Endometrial microvascular endothelial cells (primary cell): Measurements from ENCODE around the gene ZNF385C. TPM values are rescaled to one million over a fixed set of nuclear protein-coding genes. Genes with fewer than 3 reads are reported as not detected.

Experiments used
- in situ Hi-C: cut with HindIII; loops from 2 replicates; pipeline ENCODE4 v1.10.0; 2017; ENCODE audit warnings: low sequenced_read_pairs, low pct_unique_long_range_greater_than_20kb; ENCODE audit errors: inconsistent ontology term
- total RNA-seq: library from RNA; depleted of rRNA; stranded (reverse); fragments of >200 nt; gene quantifications from one replicate; pipeline ENCODE4 v1.2.3, GENCODE V29; 2015; ENCODE audit errors: inconsistent ontology term

The ZNF385C gene
- total RNA-seq, 1 donor from 2014 or later = 0.19 TPM

DNA sequence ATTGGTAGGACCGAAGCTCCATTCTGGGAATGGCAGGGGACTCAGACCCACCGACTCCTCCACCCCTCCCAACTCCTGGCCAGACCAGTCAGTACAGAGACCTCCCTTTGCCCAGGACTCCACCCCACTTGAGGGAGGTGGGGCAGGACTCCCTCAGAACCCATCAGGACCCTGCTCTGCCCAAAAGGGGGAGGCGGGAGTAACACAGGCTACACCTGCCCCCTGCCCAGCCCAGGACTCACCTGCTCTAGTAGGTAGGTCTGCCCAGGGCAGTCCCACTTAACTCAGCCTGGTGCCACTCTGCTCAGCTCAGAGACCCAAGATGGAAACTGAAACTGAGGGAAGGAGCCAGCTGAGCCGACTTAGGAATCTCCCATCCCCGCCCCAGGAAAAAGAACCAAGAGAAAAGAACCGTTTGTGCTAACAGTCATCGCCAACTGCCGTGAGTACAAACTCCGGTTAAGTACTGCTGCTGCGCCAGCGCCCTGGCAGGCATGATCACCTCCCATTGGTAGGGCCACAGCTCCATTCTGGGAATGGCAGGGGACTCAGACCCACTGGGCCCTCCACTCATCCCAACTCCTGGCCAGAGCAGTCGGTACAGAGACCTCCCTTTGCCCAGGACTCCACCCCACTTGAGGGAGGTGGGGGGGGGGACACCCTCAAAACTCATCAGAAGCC, 13.7 kb upstream of the ZNF385C start:
- in situ Hi-C loops = loop anchor here (25.0 kb wide), 1 partner anchor 150 kb away; the partner anchor contains the start of gene CNP

- in situ Hi-C loops = loop anchor here (25.0 kb wide), 1 partner anchor 149 kb away; the partner anchor contains the start of gene CNP
Measured at GRCh38 chr17:42111265-42111636, 13.0 kb upstream of the ZNF385C start.

DNA sequence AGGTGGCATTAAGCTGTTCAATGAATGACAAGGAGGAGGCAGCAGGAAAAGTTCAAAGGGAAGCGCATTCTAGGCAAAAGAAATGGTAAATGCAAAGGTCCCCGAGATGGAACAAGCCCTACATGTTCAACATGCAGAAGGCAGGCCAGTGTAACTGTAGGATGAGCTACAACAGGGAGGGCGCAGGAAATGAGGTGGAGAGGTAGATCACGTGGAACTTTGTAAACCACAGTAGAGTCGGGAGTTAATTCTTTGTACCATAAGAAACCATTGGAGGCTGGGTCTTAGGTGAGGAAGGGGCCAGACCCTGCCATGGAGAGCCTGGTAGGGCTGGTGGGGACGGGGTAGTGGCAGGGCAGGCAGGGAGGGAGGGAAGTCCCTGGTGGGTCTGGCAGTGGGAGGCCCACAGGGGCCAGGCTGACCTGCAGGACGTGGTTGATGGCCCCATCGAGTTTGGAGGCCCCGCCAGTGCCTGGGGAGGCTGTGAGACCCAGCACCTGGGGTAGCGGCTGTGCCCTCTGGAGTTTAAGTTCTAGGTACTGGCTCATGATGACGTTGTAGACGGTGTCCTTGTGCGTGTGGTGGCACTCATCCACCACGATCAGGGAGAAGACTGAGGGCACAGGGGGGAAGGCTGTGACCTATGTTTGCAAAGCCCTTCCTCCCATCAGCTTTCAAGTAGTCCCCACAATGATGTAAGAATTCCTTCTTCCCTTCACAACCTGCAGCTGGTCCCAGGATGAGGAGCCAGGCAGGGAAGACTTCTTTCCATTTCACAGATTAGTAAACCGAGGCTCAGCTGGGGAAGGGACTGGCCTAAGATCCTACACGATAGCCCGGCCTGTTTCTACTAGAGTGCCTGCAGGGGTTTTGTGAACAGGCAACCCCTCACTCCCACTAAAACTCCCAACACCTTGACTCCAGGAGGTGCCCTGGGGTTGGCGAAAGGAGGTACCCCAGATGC, 12.3 kb upstream of the ZNF385C start:
- in situ Hi-C loops = loop anchor here (25.0 kb wide), 1 partner anchor 148 kb away; the partner anchor contains the start of gene CNP

GRCh38 chr17:42109086-42109485, 10.8 kb upstream of the ZNF385C start:
- in situ Hi-C loops = loop anchor here (25.0 kb wide), 1 partner anchor 147 kb away; the partner anchor contains the start of gene CNP

DNA sequence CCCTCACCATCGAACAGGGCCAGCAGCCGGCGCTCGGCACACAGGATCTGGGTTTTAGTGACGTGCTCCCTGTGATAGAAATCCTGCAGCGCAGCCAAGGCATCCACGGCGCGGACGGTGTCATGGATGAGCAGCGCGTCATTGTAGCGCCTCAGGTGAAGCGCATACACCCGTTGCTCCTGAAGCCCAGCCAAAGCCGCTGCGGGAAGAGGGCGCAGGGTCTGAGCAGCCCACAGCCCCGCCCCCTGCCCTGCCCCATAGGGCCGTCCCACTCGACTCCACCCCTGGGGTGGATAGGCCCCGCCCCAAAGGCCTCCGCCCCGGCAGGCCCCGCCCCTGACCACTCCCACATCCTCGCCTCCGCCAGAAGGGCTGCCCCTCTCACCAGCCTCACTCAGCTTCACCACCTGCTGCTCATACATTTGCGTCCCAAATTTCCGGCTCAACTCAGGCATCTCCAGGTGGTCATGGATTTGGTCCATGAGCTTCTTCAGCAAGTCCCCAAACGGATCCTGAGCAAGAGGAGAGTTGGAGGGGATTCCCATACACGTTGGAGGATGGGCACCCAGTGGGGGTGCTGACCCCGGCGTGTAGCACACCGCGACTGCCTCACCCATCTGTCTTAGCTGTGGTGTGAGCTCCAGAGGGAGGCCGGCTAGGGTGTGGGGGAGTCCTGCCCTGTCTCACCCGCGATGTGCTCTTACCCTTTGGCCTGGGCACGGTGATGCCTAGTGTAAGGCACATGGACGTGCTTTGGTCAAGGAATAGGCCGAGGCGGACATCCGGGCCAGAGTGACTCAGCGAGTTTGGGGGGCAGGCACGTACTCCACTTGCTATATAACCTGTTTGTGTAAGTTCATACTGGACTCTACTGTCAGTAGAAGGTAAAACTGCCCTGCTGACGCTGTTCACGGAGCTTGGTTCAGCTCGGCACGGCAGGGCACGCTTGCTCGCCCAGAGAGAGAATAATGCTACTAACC, 9.6 kb upstream of the ZNF385C start:
- in situ Hi-C loops = loop anchor here (25.0 kb wide), 1 partner anchor 146 kb away; the partner anchor contains the start of gene CNP

GRCh38 chr17:42107124-42107523, 8.9 kb upstream of the ZNF385C start:
- in situ Hi-C loops = loop anchor here (25.0 kb wide), 1 partner anchor 145 kb away; the partner anchor contains the start of gene CNP

DNA sequence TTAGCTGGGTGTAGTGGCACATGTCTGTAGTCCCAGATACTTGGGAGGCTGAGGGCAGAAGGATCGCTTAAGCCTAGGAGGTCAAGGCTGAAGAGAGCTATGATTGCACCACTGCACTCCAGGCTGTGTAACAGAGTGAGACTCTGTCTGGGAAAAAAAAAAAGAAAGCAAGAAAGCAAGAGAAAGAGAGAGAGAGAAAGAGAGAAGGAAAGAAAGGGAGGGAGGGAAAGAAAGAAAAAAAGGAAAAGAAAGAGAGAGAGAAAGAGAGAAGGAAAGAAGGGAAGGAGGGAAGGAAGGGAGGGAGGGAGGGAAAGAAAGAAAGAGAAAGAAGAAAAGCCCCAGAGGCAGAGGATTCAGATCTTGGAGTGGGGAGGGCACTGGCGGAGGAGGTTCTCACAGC, 7.7 kb upstream of the ZNF385C start:
- in situ Hi-C loops = loop anchor here (25.0 kb wide), 1 partner anchor 144 kb away; the partner anchor contains the start of gene CNP

DNA sequence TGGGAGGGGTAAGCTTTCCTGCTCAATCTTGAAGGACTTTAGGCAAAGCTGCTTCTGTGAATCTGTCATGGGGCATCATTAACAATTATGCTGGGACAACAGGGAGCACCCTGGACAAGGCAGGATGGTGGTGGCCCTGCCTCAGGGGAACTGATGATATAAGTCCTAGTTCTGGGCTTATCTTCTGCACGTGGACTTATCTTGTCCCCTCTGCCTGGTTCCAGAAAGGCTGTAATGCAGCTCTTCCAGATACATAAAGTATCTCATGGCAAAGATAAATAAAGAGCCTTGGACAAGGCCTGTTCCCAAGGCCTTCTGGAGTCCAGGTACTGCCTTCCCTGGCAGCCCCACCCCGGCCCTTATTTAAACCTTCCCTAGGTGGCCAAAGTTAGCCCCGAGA, 6.0 kb upstream of the ZNF385C start:
- in situ Hi-C loops = loop anchor here (25.0 kb wide), 1 partner anchor 142 kb away; the partner anchor contains the start of gene CNP

DNA sequence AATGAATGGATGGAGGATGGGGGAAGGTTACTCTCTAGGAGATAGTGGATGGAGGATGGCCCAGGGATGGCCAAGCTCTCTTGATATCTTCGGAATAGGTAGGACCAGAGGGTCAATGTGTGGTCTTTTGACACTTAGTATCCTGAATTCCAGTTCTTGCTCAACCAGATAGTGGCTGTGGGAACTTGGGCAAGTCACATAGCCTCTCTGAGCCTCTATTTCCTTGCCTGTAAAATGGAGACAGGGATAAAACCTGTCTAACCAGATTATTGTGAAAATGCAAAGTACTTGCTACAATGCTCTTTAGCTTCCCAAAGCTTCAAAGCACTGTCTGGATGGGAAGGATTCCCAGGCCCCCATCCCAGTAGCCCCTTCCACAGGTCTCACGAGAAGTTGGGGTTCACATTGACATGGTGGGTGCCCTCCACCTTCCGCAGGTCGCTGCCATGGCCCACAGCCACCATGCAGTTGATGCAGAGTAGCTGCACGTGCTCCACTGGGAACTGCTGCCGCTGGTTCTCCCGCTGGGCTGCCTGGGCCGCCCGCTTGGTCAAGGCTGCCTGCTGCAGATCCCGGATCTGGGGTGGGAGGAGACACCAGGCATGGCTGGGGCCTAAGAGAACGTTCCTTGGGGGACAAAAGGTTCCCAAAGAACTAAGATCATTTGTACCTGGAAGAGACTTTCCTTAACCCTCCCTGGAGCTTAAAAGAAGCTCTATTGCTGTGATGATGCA, 5.1 kb upstream of the ZNF385C start:
- in situ Hi-C loops = loop anchor here (25.0 kb wide), 1 partner anchor 141 kb away; the partner anchor contains the start of gene CNP

- in situ Hi-C loops = loop anchor here (25.0 kb wide), 1 partner anchor 139 kb away; the partner anchor contains the start of gene CNP
Measured at GRCh38 chr17:42101513-42102292, 3.4 kb upstream of the ZNF385C start.

GRCh38 chr17:42098730-42099399, 592 bp upstream of the ZNF385C start:
- in situ Hi-C loops = no loop called here

GRCh38 chr17:42096360-42097111, 1.7 kb downstream of the ZNF385C start:
- in situ Hi-C loops = no loop called here

DNA sequence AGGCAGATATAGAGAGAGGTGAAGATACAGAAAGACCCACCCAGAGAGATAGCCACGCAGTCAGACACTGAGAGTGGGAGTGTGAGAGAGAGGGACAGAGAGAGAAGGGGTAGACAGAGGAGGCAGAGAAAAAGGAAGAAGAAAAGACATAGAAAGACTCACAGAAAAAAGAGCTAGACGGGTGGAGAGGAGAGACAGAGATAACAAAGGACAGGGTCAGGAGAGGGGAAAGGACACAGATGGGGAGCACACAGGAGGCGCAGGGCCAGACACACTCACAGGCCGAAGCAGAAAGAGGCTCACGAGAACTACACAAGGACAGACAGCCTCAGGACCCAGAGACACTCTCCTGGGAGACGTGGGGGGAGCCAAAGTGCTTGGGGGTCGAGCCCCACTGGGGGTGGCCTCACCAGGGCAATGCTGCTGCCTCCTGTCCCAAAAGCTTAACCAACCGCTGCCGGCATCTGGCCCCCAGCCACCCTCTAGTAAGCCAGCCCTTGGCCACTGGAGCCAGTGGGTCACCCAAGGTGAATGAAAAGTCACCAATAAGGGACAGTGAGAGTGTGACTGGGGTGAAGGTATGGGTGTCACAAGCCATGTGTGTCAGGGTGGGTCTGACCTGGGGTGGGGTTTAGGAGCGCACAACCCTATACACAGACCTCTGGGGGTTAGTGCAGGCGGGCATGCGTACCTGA, 3.8 kb downstream of the ZNF385C start:
- in situ Hi-C loops = no loop called here

DNA sequence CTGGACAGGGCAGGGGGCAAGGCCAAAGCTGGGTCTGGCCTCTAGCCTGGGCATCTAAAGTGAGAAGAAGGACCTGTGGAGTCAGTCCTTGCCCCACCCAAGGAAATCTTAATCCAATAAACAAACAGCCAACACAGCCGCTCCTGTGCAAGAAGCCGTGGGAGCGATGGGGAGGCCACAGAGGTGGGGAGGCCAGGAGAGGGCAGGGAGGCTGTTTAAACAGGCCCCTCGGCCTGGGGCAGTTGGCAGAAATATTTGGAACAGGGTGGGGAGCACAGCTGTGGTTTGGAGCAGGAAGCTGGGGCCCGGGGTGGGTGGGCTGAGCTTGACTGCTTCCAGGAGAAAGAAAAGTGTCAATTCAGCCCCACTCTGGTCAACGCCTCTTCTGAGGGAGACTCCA, 5.3 kb downstream of the ZNF385C start:
- in situ Hi-C loops = no loop called here
